HepG2 (cell line): ENCODE results near the gene NECTIN3. TPM values are rescaled to one million over a fixed set of nuclear protein-coding genes. Genes with fewer than 3 reads are reported as not detected.

ENCODE experiments used
- ATAC-seq: fragments of 200-7000 bp; cut with Tn5 transposase; 3 replicates; pipeline ENCODE4 v1.9.1; 2020; ENCODE audit warnings: mild to moderate bottlenecking, moderate library complexity
- BruUV-seq: library from RNA; stranded (reverse); fragments of 400-500 nt; replicated peaks from 2 replicates; lab custom pipeline; 2021; lab: Mats Ljungman, UMichigan
- CTCF ChIA-PET: fragments of 300-600 bp; formaldehyde crosslinking; extraction: SDS; loops from one replicate; lab custom pipeline; 2021; ENCODE audit warnings: low total read pairs, inconsistent platforms, low intra/inter-chr PET ratio; lab: Yijun Ruan, JAX
- POLR2A ChIA-PET: fragments of 350-600 bp; sonication (Branson Sonifier 250); formaldehyde crosslinking; loops from one replicate; lab custom pipeline; 2020; ENCODE audit warnings: antibody characterized with exemption, inconsistent platforms; lab: Yijun Ruan, JAX
- DNase-seq: peaks from one replicate; pipeline ENCODE4 v3.0.0-alpha.2; 2015; ENCODE audit warnings: low spot score
- FAIRE-seq: peaks from 3 replicates; lab custom pipeline; 2011; peaks lifted over from hg19 to GRCh38; lab: Jason Lieb, UNC
- H2AFZ ChIP-seq: one replicate; pipeline ENCODE4 v1.6.1; 2011; ENCODE audit warnings: low read length, inconsistent platforms
- H3K27ac ChIP-seq: fragments of 300-600 bp; 3 replicates; pipeline ENCODE4 v1.8.0; 2011; ENCODE audit warnings: mixed run types, mild to moderate bottlenecking, mixed read lengths, low read length, inconsistent platforms; ENCODE audit not compliant: insufficient read depth; ENCODE audit errors: extremely low read length
- H3K27me3 ChIP-seq, 2 experiments: fragments of 200-600 bp in 1 of 2; 2 replicates in 1 of 2; 3 replicates in 1 of 2; pipeline versions ENCODE4 v1.6.0 to v1.8.0; 2011; ENCODE audit warnings: low read length in 2 of 2, mild to moderate bottlenecking in 2 of 2, moderate library complexity in 2 of 2, inconsistent platforms in 1 of 2; ENCODE audit not compliant: insufficient read depth in 2 of 2, control insufficient read depth in 1 of 2
- H3K36me3 ChIP-seq, 2 experiments: fragments of 200-600 bp in 1 of 2; replicated peaks in 1 of 2; 2 replicates in 1 of 2; 3 replicates in 1 of 2; pipeline versions ENCODE4 v1.5.1 to v1.8.0; 2011; ENCODE audit warnings: low read length in 2 of 2, inconsistent platforms in 1 of 2; ENCODE audit not compliant: insufficient read depth in 2 of 2, control insufficient read depth in 1 of 2
- H3K4me1 ChIP-seq: 2 replicates; pipeline ENCODE4 v1.5.1; 2012; ENCODE audit warnings: low read length, inconsistent platforms; ENCODE audit not compliant: insufficient read depth
- H3K4me2 ChIP-seq: 2 replicates; pipeline ENCODE4 v1.6.0; 2011; ENCODE audit warnings: low read depth, low read length, inconsistent platforms
- H3K4me3 ChIP-seq, 3 experiments: fragments of 200-600 bp in 1 of 3; sonication (generic), shearing (Covaris generic) in 1 of 3; replicated peaks in 1 of 3; 2 replicates each; pipeline ENCODE4 v1.5.1; 2011 to 2016; ENCODE audit warnings: low read length in 3 of 3, inconsistent platforms in 2 of 3, low read depth in 2 of 3, mild to moderate bottlenecking in 2 of 3, control low read depth in 1 of 3, mixed read lengths in 1 of 3; ENCODE audit not compliant: insufficient read depth in 1 of 3
- H3K79me2 ChIP-seq: one replicate; pipeline ENCODE4 v1.6.1; 2011; ENCODE audit warnings: low read length, inconsistent platforms; ENCODE audit not compliant: insufficient read depth
- H3K9ac ChIP-seq: 2 replicates; pipeline ENCODE4 v1.6.0; 2011; ENCODE audit warnings: mild to moderate bottlenecking, low read depth, low read length, inconsistent platforms; ENCODE audit not compliant: insufficient read depth
- H3K9me3 ChIP-seq: 2 replicates; pipeline ENCODE4 v1.5.1; 2012; ENCODE audit warnings: mild to moderate bottlenecking, low read length
- H4K20me1 ChIP-seq: 2 replicates; pipeline ENCODE4 v1.6.0; 2011; ENCODE audit warnings: inconsistent platforms, mild to moderate bottlenecking, low read length, moderate library complexity; ENCODE audit not compliant: insufficient read depth
- DR1 ChIP-seq: sonication (generic); formaldehyde crosslinking; IDR thresholded peaks from 2 replicates; pipeline ENCODE4 v1.8.0; 2021; ENCODE audit warnings: mild to moderate bottlenecking, missing genetic modification reagents, inconsistent platforms
- FOXA1 ChIP-seq, 2 experiments: fragments of 450-650 bp in 1 of 2; sonication (generic) in 1 of 2; formaldehyde crosslinking in 1 of 2; IDR thresholded peaks; 2 replicates each; pipeline versions ENCODE4 v1.4.0 to v1.6.1; 2016 to 2020; ENCODE audit warnings: missing genetic modification reagents in 1 of 2
- NCOA2 ChIP-seq: sonication (generic); formaldehyde crosslinking; IDR thresholded peaks from 2 replicates; pipeline ENCODE4 v1.8.0; 2022; ENCODE audit warnings: inconsistent platforms
- PAXIP1 ChIP-seq: sonication (generic); formaldehyde crosslinking; conservative IDR thresholded peaks from 2 replicates; pipeline ENCODE4 v1.4.0; 2020; ENCODE audit warnings: mild to moderate bottlenecking, missing genetic modification reagents, moderate library complexity
- ZBTB38 ChIP-seq: sonication (generic); formaldehyde crosslinking; IDR thresholded peaks from 2 replicates; pipeline ENCODE4 v1.5.1; 2020; ENCODE audit warnings: mild to moderate bottlenecking, missing genetic modification reagents
- ZBTB42 ChIP-seq: sonication (generic); formaldehyde crosslinking; IDR thresholded peaks from 2 replicates; pipeline ENCODE4 v1.5.0; 2020; ENCODE audit warnings: mild to moderate bottlenecking, missing genetic modification reagents
- ZFP82 ChIP-seq: sonication (generic); formaldehyde crosslinking; IDR thresholded peaks from 2 replicates; pipeline ENCODE4 v1.5.1; 2020; ENCODE audit warnings: mild to moderate bottlenecking, missing genetic modification reagents, borderline replicate concordance
- ZNF318 ChIP-seq: sonication (generic); formaldehyde crosslinking; IDR thresholded peaks from 2 replicates; pipeline ENCODE4 v1.4.0; 2020; ENCODE audit warnings: mild to moderate bottlenecking, missing genetic modification reagents
- ZNF879 ChIP-seq: sonication (generic); formaldehyde crosslinking; IDR thresholded peaks from 2 replicates; pipeline ENCODE4 v1.8.1; 2023; ENCODE audit warnings: missing genetic modification reagents
- WGBS: methylation state at CpG from one replicate; pipeline ENCODE4 v1.1.6; 2017; ENCODE audit warnings: low lambda C conversion rate; 5-methylcytosine and 5-hydroxymethylcytosine counted together
- in situ Hi-C: cut with HindIII; loops from 2 replicates; pipeline ENCODE4 v1.10.0; 2017; ENCODE audit warnings: low pct_unique_long_range_greater_than_20kb; ENCODE audit not compliant: extremely low pct_ligation_motif_present
- intact Hi-C: fragments of 100-400 bp; cut with micrococcal nuclease; formaldehyde crosslinking; loops from one replicate; pipeline ENCODE4 v1.10.0; 2022; ENCODE audit not compliant: unreplicated experiment
- polyA plus RNA-seq, 8 experiments: library from polyadenylated mRNA; depleted of rRNA in 3 of 8; stranded (reverse) in 7 of 8; unstranded in 1 of 8; fragments of >200 nt; fragmentation: Illumina TruSeq in 4 of 8; extraction: Trizol in 4 of 8; gene quantifications; 2 replicates each; pipeline versions ENCODE4 v1.2.1 to v1.2.3, GENCODE V29; 2011 to 2016; ENCODE audit warnings: low read depth in 4 of 8, missing spikeins in 1 of 8, mixed read lengths in 1 of 8; ENCODE audit not compliant: insufficient read depth in 1 of 8
- total RNA-seq, 5 experiments: library from RNA; depleted of rRNA; stranded (reverse); fragments of >200 nt; fragmentation: Illumina TruSeq; extraction: Trizol; gene quantifications; 2 replicates each; pipeline ENCODE4 v1.2.3, GENCODE V29; 2016; ENCODE audit warnings: low read depth in 1 of 5

The NECTIN3 gene
- total and polyA plus RNA-seq, 2 of the 13 experiments (the other 11 are each of a cell fraction or from before 2014, with no cell fraction given) = 10.4 to 45.1 TPM

GRCh38 chr3:111047812-111048435 lies 23.7 kb upstream of the NECTIN3 start:
- H3K79me2 ChIP-seq = no peaks in the 10 kb centered on the region
- no peak for TF ChIP-seq FOXA1 (IDR thresholded peaks at IDR 0.05)
- 0 out of 2 replicates have a peak, but pooled peaks have one; percentile 10 for TF ChIP-seq FOXA1 (CRISPR knock-in tag; IDR thresholded peaks at IDR 0.05)
- TF ChIP-seq ZFP82 = no peak
- no peak for TF ChIP-seq ZBTB42 (CRISPR knock-in tag)
- no peak for TF ChIP-seq ZBTB38 (CRISPR knock-in tag)
- TF ChIP-seq ZNF879 (CRISPR knock-in tag) = no peak
- TF ChIP-seq NCOA2 (CRISPR knock-in tag) = peak; percentile 69
- peak; percentile 53; the same call in 1 of the 2 replicates for TF ChIP-seq PAXIP1 (CRISPR knock-in tag)
- no peak for TF ChIP-seq DR1 (CRISPR knock-in tag)
- TF ChIP-seq ZNF318 (CRISPR knock-in tag) = no peak

More at GRCh38 chr3:111047812-111048435, 23.7 kb upstream of the NECTIN3 start:
- FAIRE-seq = peak; percentile 23
- intact Hi-C loops (no loop called here), in situ Hi-C loops (loop anchor here (25.0 kb wide), 1 partner anchor 489 kb away; the partner anchor contains the start of gene CD96)
- H4K20me1 ChIP-seq = no peaks in the 10 kb centered on the region
- BruUV-seq = no TSS peak
- no peaks in the 10 kb centered on the region for H3K9me3 ChIP-seq
- 51% methylated on average over 1 of the region's 1 CpG for WGBS
- ChIA-PET CTCF (no interaction called here), POLR2A (interaction anchor here (0.9 kb wide), 1 partner anchor 23 kb away, joined by 3 read pairs; no protein-coding TSS in a partner anchor)
- DNase-seq = peak; percentile 25
- H2AFZ ChIP-seq = no peak overlapping the region
- ATAC-seq = no peak
- H3K36me3 ChIP-seq = no peaks in the 10 kb centered on the region
- H3K4me1 ChIP-seq = peaks cover 19% of the 10 kb centered on the region
- H3K4me3 ChIP-seq = no peak overlapping the region
- peak overlapping the region; percentile 25; the same call in 1 of the 2 replicates for H3K4me2 ChIP-seq
- no peak overlapping the region for H3K9ac ChIP-seq
- H3K27ac ChIP-seq = no peak overlapping the region
- no peaks in the 10 kb centered on the region; a peak in 1 of 5 replicates for H3K27me3 ChIP-seq
